CD4-positive, alpha-beta T cell treated with Interleukin-15 for 1 hour (primary cell): ENCODE data around the gene MARK4.
A peak's percentile ranks its signal among the peaks of the same experiment; 100 is the strongest.
"Not testable (repeated sequence)": the region's sequence is repeated elsewhere in the genome, so short reads cannot be mapped to it uniquely, and the experiment has no call there.

ENCODE experiments used
- DNase-seq: peaks from one replicate; pipeline ENCODE4 v3.0.0-alpha.2; 2020

The MARK4 gene

DNA sequence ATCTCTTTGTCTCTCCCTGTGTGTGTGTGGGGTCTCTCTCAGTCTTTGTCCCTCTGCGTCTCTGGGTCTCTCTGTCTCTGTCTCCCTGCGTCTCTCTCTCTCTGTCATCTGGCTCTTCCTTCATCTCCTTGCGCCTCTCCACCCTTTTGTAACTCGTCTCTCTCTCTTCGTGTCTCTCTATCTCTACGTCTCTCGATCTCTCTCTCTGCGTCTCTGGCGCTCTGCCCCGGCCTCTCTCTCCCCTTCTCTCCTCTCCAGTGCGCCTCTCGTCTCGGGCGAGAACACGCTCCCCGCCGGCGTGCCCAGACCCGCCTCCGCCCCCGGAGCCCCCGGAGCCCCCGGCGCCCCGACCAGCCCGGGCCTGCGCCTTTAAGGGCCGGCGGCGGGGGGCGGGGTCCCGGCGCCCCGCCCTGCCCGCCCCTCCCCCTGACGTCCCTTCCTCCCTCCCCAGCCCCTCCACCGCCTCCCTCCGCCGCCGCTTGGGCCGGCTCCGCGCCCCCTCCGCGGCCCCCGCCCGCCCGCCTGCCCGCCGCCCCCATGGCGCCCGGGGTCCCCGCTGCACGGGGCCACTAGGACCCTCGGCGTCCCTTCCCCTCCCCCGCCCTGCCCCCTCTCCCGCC lies at the start of gene MARK4:
TSS of gene MARK4 (plus strand) at position 440 of the 620 bp plus-strand sequence. CDS start 318 bp downstream, outside the sequence.
- DNase-seq: peak; percentile 63

DNA sequence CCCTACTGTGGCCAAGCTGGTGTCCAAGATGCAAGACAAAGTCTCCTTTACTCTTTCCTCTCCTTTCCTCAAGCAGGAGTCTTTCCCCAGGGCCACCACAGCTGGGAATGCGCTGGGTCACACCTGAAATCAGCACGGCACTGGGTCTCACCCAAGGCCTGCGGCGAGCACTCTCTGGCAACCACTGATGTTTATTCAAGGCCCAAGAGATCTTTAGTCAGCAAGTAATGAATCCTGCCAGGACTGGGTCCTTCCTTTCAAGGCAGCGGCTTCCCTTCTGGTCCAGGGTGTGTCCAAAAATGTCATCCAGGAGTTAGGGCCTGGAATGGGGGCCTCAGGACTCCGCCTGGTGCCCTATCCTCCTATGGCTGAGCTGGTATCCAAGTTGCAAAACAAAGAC lies 48.4 kb upstream of the MARK4 start:
- DNase-seq: no peak

DNA sequence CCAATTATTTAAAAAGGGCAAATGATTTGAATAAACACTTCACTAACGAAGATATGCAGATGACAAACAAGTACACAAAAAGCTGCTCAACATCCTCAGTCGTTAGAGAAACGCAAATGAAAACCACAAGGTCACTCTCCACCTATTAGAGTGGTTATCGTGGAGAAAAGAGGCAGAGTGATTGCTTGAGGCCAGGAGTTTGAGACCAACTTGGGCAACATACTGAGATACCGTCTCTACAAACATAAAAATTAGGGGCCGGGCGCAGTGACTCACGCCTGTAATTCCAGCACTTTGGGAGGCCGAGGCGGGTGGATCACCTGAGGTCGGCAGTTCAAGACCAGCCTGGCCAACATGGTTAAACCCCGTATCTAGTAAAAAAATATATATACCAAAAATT lies 45.3 kb upstream of the MARK4 start:
- DNase-seq: no peak

DNA sequence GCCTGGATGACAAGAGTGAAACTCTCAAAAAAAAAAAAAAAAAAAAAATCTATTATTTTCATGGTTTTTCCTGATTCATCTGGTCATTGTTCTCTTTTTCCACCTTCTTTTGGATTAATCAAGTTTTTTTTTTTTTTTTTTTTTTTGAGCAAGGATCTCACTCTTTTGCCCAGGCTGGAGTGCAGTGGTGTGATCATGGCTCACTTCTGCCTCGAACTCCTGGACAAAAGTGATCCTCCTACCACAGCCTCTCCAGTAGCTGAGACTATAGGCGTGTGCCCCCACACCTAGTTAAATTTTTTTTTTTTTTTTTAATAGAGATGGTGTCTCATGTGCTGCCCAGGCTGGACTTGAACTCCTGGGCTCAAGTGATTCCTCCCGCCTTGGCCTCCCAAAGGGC lies 44.7 kb upstream of the MARK4 start:
- no peak for DNase-seq

DNA sequence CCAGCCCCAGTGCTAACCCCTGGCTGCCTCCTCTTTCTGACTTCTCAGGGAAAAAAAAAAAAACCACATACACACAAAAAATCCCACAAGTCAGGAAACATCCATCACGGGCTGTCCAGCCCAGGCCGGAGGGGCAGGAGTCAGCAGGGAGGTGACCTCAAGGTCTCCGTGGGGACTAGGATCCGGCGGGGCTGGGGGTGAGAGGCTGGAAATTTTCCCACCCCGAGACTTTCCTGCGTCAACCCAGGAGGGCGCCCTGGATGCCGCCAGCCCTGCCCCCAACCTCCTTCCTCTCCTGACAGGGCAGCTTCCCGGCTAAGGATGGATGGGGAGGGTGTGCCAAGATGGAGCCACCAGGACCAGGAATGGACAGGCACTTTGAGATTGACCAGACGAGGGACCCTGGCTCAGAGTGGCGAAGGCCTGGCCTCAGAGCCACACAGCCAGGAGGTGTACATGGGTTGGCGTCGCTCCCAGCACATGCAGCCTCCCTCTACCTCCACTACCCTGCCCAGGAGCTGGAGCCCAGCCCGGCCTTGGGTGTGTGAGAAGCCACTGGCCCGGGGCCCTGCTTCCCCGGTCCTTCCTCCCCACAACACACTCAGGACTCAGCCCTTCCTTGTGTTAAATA lies 39.2 kb upstream of the MARK4 start:
- DNase-seq: no peak

DNA sequence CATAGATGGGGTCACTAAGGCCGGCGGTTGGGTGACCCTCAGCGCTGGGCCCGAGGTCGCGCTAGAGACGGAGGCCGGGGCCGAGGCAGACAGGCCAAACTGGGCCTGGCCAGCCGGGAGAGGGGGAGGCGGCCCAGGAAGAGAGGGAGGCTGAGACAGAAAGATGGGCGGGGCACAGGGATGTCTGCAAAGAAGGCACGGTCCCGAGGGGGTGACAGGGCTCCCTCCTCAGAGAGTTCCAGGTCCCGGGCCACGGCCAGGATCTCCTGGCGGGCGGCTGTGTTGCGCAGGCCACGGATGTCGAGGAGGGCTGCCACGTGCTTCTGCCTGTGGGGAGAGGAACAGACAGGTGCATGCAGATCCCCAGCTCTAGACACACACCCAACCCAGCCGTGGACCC lies 38.0 kb upstream of the MARK4 start:
- no peak for DNase-seq

DNA sequence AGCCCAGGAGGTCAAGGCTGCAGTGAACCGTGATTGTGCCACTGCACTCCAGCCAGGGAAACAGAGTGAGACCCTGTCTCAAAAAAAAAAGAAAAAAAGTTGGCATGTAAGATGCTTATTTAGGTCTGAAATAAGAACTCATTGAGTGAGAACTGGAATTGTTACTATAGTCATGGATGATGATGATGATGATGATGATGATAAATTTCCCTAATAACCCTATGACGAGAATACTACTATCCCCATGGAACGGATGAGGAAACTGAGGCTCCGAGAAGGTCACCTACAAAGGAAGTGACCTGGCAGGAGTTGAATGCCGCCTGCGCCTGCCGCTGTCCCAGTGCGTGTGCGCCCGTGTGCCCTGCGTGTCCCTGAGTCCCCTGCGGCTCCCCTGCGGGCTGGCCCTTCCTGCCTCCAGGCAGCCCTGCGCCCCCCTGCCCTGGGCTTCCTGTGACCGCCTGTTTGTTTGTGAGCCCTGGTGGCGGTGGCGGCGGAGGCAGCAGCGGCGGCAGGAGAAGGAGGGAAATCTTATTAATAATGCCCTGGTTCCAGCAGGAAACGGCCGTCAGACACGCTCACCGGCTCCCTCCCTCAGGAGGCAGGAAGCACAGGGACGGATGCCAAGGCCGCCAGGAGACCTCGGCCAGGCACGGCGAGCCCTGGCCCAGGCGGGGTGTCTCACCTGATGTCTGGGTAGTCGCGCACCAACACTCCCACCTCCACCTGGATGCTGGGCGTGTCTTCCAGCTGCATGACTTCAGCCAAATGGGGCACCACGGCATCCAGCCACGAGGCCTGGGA lies 35.5 kb upstream of the MARK4 start:
- no peak for DNase-seq

DNA sequence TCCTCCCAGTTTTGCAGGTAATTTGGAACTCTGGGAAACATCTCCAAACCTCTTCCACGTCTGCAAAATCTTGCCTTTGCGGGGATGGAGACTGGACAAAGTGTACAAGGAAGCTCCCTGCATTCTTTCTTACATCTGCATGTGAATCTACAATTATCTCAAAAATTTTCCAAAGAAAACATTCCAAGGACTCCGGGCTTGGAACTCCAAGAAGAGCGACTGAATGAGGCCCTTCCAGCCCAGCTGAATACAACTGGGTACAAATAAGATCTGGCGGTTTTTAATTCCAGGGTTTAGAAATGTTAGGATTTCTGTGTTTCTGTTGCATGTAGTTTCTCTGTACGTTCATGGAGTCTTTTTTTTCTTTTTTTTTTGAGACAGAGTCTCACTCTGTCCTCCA lies 34.4 kb upstream of the MARK4 start:
- DNase-seq: no peak

DNA sequence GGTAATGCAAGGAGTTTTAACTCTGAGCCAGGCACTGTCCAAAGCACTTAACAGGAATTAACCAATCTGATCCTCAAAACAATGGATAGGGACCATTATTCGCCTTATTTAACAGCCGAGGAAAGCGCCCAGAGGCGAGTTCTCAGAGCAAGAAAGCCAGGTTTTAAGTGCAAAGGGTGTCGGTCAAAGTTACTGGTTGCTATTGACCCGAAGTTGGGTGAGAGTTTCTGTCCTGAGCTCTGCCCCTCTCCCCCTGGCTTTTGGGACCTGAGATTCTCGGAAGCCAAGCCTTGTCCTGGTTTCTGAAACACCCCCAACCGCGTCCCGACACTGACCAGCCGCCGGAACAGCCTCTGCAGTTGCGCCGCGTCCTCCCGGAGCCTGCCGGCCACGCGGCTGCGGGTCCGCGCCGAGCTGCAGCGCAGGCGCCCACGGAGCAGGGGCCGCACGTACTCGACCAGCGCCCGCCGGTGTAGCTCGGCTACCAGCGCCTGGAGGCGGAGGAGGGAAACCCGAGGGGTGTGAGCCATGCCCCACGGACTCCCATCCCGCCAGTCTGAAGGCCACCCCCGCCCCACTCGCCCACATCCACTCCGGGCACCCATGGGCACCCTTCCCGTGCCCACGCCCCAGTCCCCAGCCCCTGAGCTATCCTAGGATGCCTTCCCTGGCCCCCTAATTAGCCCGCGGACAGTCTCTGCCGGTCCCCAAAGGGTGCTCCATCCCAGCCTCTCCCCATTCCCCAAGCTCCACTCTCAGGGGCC lies 33.7 kb upstream of the MARK4 start:
- DNase-seq: no peak

DNA sequence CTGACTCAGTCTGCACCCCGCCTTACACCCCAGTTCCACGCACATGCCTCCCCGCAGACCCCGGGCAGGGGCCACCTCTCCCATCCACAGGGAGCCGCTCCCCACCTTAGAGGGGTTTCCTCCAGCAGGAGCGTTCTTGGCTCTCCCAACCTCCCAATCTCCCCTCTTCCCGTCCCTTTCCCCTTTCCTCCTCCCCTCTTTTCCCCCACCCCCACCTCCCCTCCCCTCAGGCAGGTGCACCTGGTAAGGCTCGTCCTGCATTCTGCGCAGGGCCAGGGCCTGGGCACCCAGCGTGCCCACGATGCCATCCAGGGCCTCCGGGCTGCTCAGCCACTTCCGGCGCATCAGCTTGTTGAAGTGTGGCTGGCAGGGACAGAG lies 33.1 kb upstream of the MARK4 start:
- DNase-seq: no peak

DNA sequence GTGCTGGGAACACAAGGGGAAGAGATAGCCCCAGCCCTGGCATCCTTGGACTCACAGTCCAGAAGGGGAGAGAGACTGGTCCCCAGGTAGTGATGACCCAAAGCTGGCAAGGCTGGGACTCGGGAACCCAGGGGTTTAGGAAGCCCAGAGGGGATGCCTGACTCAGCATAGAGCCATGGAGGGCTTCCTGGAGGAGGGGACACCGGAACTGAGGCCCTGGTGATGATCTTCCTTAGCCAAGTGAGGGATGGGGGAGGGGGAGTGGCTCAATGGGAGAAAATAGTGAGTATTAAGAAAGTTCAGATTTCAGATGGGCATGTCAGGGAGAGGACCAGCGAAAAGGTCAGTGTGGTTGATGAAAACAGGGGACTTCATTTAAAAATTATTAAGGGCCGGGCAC lies 32.6 kb upstream of the MARK4 start:
- DNase-seq: no peak

DNA sequence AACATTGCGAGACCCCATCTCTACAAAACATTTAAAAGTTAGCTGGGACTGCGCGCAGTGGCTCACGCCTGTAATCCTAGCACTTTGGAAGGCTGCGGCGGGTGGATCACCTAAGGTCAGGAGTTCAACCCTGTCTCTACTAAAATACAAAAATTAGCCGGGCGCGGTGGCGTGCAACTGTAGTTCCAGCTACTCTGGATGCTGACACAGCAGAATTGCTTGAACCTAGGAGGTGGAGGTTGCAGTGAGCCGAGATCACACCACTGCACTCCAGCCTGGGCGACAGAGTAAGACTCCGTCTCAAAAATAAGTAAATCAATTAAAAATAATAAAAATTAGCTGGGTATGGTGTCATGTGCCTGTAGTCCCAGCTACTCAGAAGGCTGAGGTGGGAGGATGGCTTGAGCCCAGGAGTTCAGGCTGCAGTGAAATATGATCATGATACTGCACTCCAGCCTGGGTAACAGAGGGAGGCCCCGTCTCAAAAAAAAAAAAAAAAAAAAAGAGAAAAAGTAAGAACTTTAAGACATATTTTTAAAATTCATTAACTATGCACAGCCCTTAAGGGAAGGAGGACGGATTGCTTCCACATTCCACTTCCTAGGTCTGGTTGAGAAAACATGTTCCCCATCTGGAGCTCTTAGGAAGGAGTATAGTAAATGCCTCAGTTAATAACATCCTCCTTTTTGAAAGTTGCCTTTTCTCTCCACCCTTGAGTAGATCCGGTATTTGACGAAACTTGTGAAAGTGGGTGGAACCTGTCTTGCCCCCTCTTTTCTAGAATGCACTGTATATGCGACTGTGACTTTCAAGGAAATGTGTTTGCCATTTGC lies 31.9 kb upstream of the MARK4 start:
- DNase-seq: no peak

DNA sequence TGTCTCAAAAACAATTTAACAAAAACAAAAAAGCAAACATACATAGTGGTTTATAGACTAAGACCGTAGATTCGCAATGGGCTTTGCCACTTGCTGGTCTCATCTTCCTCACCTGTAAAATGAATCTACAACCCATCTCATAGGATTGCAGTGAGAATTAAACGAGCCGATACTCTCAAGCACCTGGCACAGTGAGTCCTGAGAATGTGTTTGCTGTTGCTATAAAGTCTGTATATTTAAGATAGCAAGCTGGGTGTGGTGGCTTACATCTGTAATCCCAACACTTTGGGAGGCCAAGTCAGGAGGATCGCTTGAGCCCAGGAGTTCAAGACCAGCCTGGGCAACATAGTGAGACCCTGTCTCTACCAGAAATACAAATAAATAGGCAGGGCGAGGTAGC lies 28.3 kb upstream of the MARK4 start:
- DNase-seq: no peak

DNA sequence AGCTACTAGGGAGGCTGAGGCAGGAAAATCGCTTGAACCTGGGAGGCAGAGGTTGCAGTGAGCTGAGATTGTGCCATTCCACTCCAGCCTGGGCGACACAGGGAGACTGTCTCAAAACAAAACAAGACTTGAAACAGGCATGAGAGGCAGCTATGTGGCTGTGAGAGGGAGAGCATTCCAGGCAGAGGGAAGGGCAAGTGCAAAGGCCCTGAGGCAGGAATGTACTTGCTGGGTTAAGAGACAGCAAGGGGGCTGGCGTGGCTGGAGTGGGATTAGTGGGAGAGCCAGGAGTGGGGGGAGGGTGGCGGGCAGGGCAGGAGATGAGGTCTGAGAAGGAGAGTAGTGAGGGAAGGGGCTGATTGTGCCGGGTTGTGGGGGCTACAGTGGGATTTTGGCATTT lies 27.2 kb upstream of the MARK4 start:
- DNase-seq: no peak

DNA sequence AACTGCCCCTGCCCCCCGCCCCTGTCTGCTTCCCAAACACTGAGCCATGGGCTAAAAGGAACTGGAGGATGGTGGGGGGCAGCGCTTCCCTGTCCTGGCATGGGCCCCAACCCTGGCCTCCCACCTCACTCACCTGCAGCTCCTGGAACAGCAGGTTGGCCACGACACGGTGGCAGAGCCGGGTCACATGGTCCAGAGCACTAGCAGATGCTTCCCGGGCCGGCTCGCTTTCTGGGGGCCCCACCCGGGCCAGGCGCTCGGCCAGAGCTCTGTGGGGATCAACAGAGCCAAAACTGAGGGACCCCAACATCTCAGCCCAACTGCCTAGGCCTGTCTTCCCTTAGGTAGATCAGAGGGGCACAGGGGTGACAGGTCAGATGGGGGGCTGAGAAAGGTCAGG lies 26.4 kb upstream of the MARK4 start:
- no peak for DNase-seq

DNA sequence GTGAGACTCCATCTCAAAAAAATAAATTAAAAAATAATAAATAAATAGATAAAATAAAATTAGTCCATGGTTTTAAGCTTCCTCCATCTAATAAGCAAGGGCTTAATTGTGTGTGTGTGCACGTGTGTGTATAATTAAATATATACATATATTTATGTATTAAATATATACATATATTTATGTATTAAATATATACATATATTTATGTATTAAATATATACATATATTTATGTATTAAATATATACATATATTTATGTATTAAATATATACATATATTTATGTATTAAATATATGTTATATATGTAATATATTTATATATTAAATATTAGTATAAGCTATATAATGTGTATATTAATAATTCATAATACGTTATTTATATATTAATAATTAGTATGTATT lies 22.0 kb upstream of the MARK4 start:
- DNase-seq: not testable (repeated sequence)

DNA sequence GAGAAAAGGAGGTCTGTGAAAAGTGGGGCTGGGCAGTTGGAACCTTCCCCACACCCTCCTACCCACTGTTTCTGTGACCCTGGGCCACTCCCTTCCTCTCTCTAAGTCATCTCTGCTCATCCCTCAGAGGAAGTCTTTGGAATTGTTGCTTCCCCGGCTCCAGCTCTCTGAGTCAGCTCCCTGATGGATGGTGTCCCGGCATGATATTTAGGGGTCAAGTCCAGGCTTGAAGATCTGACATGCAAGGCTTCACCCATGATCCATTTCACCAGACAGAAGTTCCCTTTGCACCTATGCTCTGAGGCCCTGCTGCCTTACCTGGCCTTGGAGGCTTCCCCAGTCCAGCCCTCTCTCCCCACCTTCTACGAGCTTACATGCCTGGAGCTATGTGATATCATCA lies 19.2 kb upstream of the MARK4 start:
- no peak for DNase-seq

DNA sequence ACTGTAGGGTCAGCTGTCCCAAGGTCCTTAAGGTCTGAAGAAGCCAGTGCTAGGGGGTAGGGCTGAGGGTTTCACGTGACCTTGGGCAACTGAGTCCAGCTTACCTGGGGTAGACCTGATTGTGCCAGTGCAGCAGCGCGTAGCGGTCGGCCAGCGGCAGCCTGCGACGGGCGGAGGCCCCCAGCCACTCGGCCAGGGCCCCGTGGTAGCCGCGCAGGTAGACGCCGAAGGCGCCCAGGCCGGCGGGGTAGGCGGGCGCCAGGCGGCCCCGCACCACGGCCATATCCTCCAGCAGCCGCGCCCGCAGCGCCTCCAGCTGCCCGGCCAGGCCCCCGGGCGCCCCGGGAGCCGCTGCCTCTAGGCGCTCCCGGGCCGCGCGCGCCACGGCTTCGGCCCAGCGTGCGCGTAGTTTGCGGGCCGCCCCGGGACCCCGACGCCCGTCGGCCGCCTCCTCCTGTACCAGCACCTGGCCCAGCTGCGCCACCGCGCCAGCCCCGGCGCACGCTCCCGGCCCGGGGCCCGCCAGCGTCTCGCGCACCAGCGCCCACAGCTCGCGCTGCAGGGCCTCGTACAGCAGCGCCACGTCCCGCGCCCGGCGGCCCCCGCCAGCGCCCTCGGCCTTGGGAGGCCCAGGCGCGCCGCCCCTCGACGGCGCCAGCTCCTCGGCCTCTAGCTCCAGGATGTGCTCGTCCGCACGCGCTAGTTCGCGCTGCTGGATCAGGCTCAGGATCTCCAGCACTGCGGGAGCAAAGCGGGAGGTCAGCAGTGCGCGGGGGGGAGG lies 16.8 kb upstream of the MARK4 start:
- no peak for DNase-seq

DNA sequence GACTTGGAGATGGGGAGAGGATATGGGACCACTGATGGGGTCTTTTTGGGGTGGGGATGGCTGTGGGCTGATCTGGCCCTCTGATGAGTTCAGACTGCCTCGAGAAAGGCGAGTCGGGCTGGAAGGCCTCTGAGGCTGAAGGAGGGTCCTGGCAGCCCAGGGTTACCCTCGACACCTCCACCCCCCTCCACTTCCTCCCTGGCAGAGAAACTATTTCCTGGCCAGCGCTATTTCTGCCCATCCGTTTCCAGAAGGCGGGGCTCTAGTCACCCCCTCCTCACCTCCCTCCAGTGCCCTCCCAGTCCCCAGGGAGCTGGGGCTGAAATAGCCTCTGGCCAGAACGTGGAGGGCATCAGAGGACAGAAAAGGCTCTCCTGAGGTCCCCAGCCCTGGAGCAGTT lies 15.6 kb upstream of the MARK4 start:
- DNase-seq: no peak

DNA sequence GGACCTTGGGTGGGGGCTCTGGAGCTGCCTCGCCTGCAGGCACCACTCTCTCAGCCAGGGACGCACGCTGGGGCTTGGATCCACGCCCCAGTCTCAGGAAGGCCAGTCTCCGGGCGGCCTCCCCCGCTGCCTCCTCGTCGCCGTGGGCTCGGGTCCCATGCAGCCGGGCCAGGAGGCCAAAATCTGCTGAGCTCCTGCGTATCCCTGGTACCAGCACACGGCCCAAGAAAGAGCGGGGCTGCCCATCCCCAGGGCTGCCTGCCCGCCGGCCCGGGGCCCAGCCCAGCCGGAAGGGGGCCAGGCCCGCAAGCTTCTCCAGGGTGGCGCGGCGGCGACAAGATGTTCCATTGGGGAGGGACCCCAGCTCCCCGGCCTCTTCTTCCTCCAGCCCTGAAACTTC lies 12.5 kb upstream of the MARK4 start:
- no peak for DNase-seq

DNA sequence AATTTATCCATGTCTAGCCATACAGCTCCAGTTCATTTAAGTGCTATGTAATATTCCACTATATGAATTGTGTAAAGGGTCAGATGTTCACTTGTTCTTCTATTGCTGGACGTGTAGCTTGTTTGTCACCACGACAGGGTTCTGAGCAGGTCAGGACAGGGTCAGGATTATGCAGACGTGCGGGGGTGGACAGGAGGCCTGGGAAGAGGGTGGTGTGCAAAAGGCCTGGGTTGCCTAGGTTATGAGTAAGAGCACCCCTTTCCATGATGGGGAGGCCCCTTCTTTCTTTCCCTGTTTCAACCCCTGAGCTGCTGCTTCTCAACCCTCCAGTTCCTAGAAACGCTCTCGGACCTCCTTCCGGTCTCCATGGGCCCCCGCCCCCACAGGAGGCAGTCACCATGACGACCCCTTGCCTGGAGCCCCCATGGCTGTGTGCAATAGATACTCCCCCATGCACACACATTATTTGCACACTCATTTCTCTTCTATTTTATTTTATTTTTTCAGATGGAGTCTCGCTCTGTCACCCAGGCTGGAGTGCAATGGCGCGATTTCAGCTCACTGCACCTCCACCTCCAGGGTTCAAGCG lies 7.8 kb upstream of the MARK4 start:
- no peak for DNase-seq
